ENCODE measurements around the gene ANKRD7.

DNA sequence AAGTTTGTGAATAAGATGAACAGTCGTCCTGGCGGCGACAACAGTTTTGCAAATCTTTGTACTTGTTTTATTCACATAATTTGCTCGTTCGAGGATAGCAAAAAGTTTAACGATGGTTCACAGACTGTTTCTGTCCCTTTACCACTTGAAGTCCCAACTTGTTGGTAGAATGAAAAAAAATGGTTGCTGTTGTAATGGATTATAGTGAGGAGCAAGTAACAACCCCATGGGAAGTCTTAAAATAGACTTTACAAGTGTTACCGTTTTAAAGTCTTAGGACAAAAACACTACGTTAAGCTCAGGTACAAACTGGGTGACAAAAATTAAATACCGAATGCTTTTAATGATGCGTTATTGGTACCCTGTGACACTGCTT lies 40.0 kb upstream of the ANKRD7 start:
- TF ChIP-seq, protein P1, sequence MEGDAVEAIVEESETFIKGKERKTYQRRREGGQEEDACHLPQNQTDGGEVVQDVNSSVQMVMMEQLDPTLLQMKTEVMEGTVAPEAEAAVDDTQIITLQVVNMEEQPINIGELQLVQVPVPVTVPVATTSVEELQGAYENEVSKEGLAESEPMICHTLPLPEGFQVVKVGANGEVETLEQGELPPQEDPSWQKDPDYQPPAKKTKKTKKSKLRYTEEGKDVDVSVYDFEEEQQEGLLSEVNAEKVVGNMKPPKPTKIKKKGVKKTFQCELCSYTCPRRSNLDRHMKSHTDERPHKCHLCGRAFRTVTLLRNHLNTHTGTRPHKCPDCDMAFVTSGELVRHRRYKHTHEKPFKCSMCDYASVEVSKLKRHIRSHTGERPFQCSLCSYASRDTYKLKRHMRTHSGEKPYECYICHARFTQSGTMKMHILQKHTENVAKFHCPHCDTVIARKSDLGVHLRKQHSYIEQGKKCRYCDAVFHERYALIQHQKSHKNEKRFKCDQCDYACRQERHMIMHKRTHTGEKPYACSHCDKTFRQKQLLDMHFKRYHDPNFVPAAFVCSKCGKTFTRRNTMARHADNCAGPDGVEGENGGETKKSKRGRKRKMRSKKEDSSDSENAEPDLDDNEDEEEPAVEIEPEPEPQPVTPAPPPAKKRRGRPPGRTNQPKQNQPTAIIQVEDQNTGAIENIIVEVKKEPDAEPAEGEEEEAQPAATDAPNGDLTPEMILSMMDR (IDR thresholded peaks at IDR 0.05; ENCODE audit: borderline replicate concordance, extremely low read depth, low read length, poor library complexity, severe bottlenecking): no peak
- TF ChIP-seq EZH2 (IDR thresholded peaks at IDR 0.05; ENCODE audit: borderline replicate concordance, low read depth, low read length, severe bottlenecking): no peak

All from DND-41 (cell line).